HepG2 (cell line): ENCODE measurements around the gene ETV6. TPM values are rescaled to one million over a fixed set of nuclear protein-coding genes. Genes with fewer than 3 reads are reported as not detected.

Experiments
- ATAC-seq: fragments of 200-7000 bp; cut with Tn5 transposase; 3 replicates; pipeline ENCODE4 v1.9.1; 2020; ENCODE audit warnings: mild to moderate bottlenecking, moderate library complexity
- BruUV-seq: library from RNA; stranded (reverse); fragments of 400-500 nt; replicated peaks from 2 replicates; lab custom pipeline; 2021; lab: Mats Ljungman, UMichigan
- CTCF ChIA-PET: fragments of 300-600 bp; formaldehyde crosslinking; extraction: SDS; loops from one replicate; lab custom pipeline; 2021; ENCODE audit warnings: low total read pairs, inconsistent platforms, low intra/inter-chr PET ratio; lab: Yijun Ruan, JAX
- POLR2A ChIA-PET: fragments of 350-600 bp; sonication (Branson Sonifier 250); formaldehyde crosslinking; loops from one replicate; lab custom pipeline; 2020; ENCODE audit warnings: antibody characterized with exemption, inconsistent platforms; lab: Yijun Ruan, JAX
- DNase-seq: peaks from one replicate; pipeline ENCODE4 v3.0.0-alpha.2; 2015; ENCODE audit warnings: low spot score
- FAIRE-seq: peaks from 3 replicates; lab custom pipeline; 2011; peaks lifted over from hg19 to GRCh38; lab: Jason Lieb, UNC
- H2AFZ ChIP-seq: one replicate; pipeline ENCODE4 v1.6.1; 2011; ENCODE audit warnings: low read length, inconsistent platforms
- H3K27ac ChIP-seq: fragments of 300-600 bp; 3 replicates; pipeline ENCODE4 v1.8.0; 2011; ENCODE audit warnings: mixed run types, mild to moderate bottlenecking, mixed read lengths, low read length, inconsistent platforms; ENCODE audit not compliant: insufficient read depth; ENCODE audit errors: extremely low read length
- H3K27me3 ChIP-seq, 2 experiments: fragments of 200-600 bp in 1 of 2; 2 replicates in 1 of 2; 3 replicates in 1 of 2; pipeline versions ENCODE4 v1.6.0 to v1.8.0; 2011; ENCODE audit warnings: low read length in 2 of 2, mild to moderate bottlenecking in 2 of 2, moderate library complexity in 2 of 2, inconsistent platforms in 1 of 2; ENCODE audit not compliant: insufficient read depth in 2 of 2, control insufficient read depth in 1 of 2
- H3K36me3 ChIP-seq, 2 experiments: fragments of 200-600 bp in 1 of 2; replicated peaks in 1 of 2; 2 replicates in 1 of 2; 3 replicates in 1 of 2; pipeline versions ENCODE4 v1.5.1 to v1.8.0; 2011; ENCODE audit warnings: low read length in 2 of 2, inconsistent platforms in 1 of 2; ENCODE audit not compliant: insufficient read depth in 2 of 2, control insufficient read depth in 1 of 2
- H3K4me1 ChIP-seq: 2 replicates; pipeline ENCODE4 v1.5.1; 2012; ENCODE audit warnings: low read length, inconsistent platforms; ENCODE audit not compliant: insufficient read depth
- H3K4me2 ChIP-seq: 2 replicates; pipeline ENCODE4 v1.6.0; 2011; ENCODE audit warnings: low read depth, low read length, inconsistent platforms
- H3K4me3 ChIP-seq, 3 experiments: fragments of 200-600 bp in 1 of 3; sonication (generic), shearing (Covaris generic) in 1 of 3; replicated peaks in 1 of 3; 2 replicates each; pipeline ENCODE4 v1.5.1; 2011 to 2016; ENCODE audit warnings: low read length in 3 of 3, inconsistent platforms in 2 of 3, low read depth in 2 of 3, mild to moderate bottlenecking in 2 of 3, control low read depth in 1 of 3, mixed read lengths in 1 of 3; ENCODE audit not compliant: insufficient read depth in 1 of 3
- H3K79me2 ChIP-seq: one replicate; pipeline ENCODE4 v1.6.1; 2011; ENCODE audit warnings: low read length, inconsistent platforms; ENCODE audit not compliant: insufficient read depth
- H3K9ac ChIP-seq: 2 replicates; pipeline ENCODE4 v1.6.0; 2011; ENCODE audit warnings: mild to moderate bottlenecking, low read depth, low read length, inconsistent platforms; ENCODE audit not compliant: insufficient read depth
- H3K9me3 ChIP-seq: 2 replicates; pipeline ENCODE4 v1.5.1; 2012; ENCODE audit warnings: mild to moderate bottlenecking, low read length
- H4K20me1 ChIP-seq: 2 replicates; pipeline ENCODE4 v1.6.0; 2011; ENCODE audit warnings: inconsistent platforms, mild to moderate bottlenecking, low read length, moderate library complexity; ENCODE audit not compliant: insufficient read depth
- AHR ChIP-seq: IDR thresholded peaks from 2 replicates; pipeline ENCODE4 v1.6.1; 2018; ENCODE audit warnings: missing genetic modification reagents, missing compliant biosample characterization
- GATAD2A ChIP-seq: IDR thresholded peaks from 2 replicates; pipeline ENCODE4 v1.6.1; 2016
- POLR2G ChIP-seq: fragments of 200-400 bp; formaldehyde crosslinking; IDR thresholded peaks from 2 replicates; pipeline ENCODE4 v1.6.1; 2018; ENCODE audit warnings: mild to moderate bottlenecking, low read depth, low read length, moderate library complexity
- SPEN ChIP-seq: sonication (generic); formaldehyde crosslinking; IDR thresholded peaks from 2 replicates; pipeline ENCODE4 v1.5.1; 2020; ENCODE audit warnings: low read depth, mild to moderate bottlenecking, missing genetic modification reagents
- ZFP37 ChIP-seq: sonication (generic); formaldehyde crosslinking; IDR thresholded peaks from 2 replicates; pipeline ENCODE4 v1.4.0; 2020; ENCODE audit warnings: missing genetic modification reagents, borderline replicate concordance
- ZKSCAN5 ChIP-seq: sonication (generic); formaldehyde crosslinking; IDR thresholded peaks from 2 replicates; pipeline ENCODE4 v1.5.1; 2020; ENCODE audit warnings: mild to moderate bottlenecking, missing genetic modification reagents
- ZNF264 ChIP-seq: sonication (generic); formaldehyde crosslinking; IDR thresholded peaks from 2 replicates; pipeline ENCODE4 v1.4.0; 2020; ENCODE audit warnings: missing genetic modification reagents
- ZNF335 ChIP-seq: sonication (generic); formaldehyde crosslinking; IDR thresholded peaks from 2 replicates; pipeline ENCODE4 v1.4.0; 2020; ENCODE audit warnings: missing genetic modification reagents
- ZNF562 ChIP-seq: sonication (generic); formaldehyde crosslinking; IDR thresholded peaks from 2 replicates; pipeline ENCODE4 v1.8.0; 2022; ENCODE audit warnings: missing genetic modification reagents, borderline replicate concordance
- WGBS: methylation state at CpG from one replicate; pipeline ENCODE4 v1.1.6; 2017; ENCODE audit warnings: low lambda C conversion rate; 5-methylcytosine and 5-hydroxymethylcytosine counted together
- in situ Hi-C: cut with HindIII; loops from 2 replicates; pipeline ENCODE4 v1.10.0; 2017; ENCODE audit warnings: low pct_unique_long_range_greater_than_20kb; ENCODE audit not compliant: extremely low pct_ligation_motif_present
- intact Hi-C: fragments of 100-400 bp; cut with micrococcal nuclease; formaldehyde crosslinking; loops from one replicate; pipeline ENCODE4 v1.10.0; 2022; ENCODE audit not compliant: unreplicated experiment
- polyA plus RNA-seq, 8 experiments: library from polyadenylated mRNA; depleted of rRNA in 3 of 8; stranded (reverse) in 7 of 8; unstranded in 1 of 8; fragments of >200 nt; fragmentation: Illumina TruSeq in 4 of 8; extraction: Trizol in 4 of 8; gene quantifications; 2 replicates each; pipeline versions ENCODE4 v1.2.1 to v1.2.3, GENCODE V29; 2011 to 2016; ENCODE audit warnings: low read depth in 4 of 8, missing spikeins in 1 of 8, mixed read lengths in 1 of 8; ENCODE audit not compliant: insufficient read depth in 1 of 8
- total RNA-seq, 5 experiments: library from RNA; depleted of rRNA; stranded (reverse); fragments of >200 nt; fragmentation: Illumina TruSeq; extraction: Trizol; gene quantifications; 2 replicates each; pipeline ENCODE4 v1.2.3, GENCODE V29; 2016; ENCODE audit warnings: low read depth in 1 of 5
- TF ChIP-seq, protein P1 (sequence below): IDR thresholded peaks from 2 replicates; pipeline ENCODE4 v1.6.1; 2016; ENCODE audit warnings: control low read depth
- TF ChIP-seq, protein P2 (sequence below), 2 experiments: IDR thresholded peaks; 2 replicates each; pipeline ENCODE4 v1.6.1; 2011 to 2012; ENCODE audit warnings: low read length in 2 of 2, borderline replicate concordance in 1 of 2, low read depth in 1 of 2, mild to moderate bottlenecking in 1 of 2, moderate library complexity in 1 of 2

ETV6 gene
- total and polyA plus RNA-seq, 2 of the 13 experiments (the other 11 are each of a cell fraction or from before 2014, with no cell fraction given) = 2.2 to 3.0 TPM

DNA sequence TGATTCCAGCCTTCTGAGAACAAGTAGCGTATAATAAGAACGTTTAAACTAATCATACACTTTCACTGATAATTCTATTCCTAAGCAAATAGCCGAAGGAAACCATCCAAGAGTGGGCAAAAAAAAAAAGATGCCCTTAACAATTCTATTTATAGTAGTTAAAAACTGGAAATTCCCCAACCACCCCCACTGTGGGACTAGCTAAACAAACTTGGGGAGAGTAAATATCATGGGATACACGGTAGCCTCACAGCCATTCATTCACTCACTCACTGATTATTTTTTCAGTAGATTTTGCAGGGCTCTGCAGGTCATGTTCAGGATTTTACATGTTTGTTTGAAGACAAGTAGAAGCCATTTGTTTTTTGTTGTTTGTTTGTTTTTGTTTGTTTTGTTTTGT lies 197.0 kb downstream of the ETV6 start:
- Histone ChIP-seq H3K4me2 (no peak overlapping the region), H3K4me3 (no peak overlapping the region), H3K27ac (no peak overlapping the region), H2AFZ (no peak overlapping the region), H3K36me3 (no peaks in the 10 kb centered on the region; a peak in 1 of 5 replicates), H4K20me1 (no peaks in the 10 kb centered on the region), H3K79me2 (no peaks in the 10 kb centered on the region), H3K9ac (no peak overlapping the region), H3K4me1 (peaks cover 26% of the 10 kb centered on the region), H3K27me3 (no peaks in the 10 kb centered on the region), H3K9me3 (no peaks in the 10 kb centered on the region)
- no peak for TF ChIP-seq ZNF562
- ATAC-seq (no peak), FAIRE-seq (no peak), DNase-seq (no peak)
- POLR2A ChIA-PET = no interaction called here
- in situ Hi-C loops (no loop called here), intact Hi-C loops (no loop called here)
- CTCF ChIA-PET = no interaction called here
- WGBS = 77% methylated on average over 4 of the region's 4 CpGs
- BruUV-seq = no TSS peak

DNA sequence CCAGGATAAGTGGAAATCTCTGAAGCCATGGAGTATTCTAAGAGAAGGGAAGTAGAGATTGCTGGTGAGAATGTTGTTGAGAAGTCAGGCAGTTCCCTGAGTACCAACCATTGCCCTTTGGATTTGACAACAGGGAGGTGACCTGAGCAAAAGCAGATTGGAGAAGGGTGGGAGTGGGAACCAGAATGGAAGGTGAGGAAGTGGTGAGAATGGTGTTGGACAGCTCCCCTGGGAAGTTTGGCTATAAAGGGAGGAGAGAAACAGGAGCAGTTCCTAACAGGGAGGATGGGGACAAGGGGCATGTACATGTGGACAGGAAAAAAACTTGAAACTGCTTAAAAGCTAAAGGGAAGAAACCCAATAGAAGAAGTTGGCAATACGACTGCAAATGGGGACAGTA lies 198.1 kb downstream of the ETV6 start:
- H2AFZ ChIP-seq = no peak overlapping the region
- ChIA-PET POLR2A (no interaction called here), CTCF (no interaction called here)
- no peaks in the 10 kb centered on the region for H4K20me1 ChIP-seq
- no peaks in the 10 kb centered on the region for H3K27me3 ChIP-seq
- DNase-seq (no peak), ATAC-seq (no peak), FAIRE-seq (no peak)
- WGBS = 87% methylated on average over 1 of the region's 1 CpG
- no peak overlapping the region for H3K4me3 ChIP-seq
- in situ Hi-C loops (no loop called here), intact Hi-C loops (no loop called here)
- H3K4me2 ChIP-seq = no peak overlapping the region
- H3K79me2 ChIP-seq = no peaks in the 10 kb centered on the region
- no TSS peak for BruUV-seq
- H3K4me1 ChIP-seq = peaks cover 20% of the 10 kb centered on the region
- no peak overlapping the region for H3K9ac ChIP-seq
- H3K27ac ChIP-seq = no peak overlapping the region
- H3K9me3 ChIP-seq = no peaks in the 10 kb centered on the region
- no peaks in the 10 kb centered on the region for H3K36me3 ChIP-seq
- no peak for TF ChIP-seq ZNF335 (CRISPR knock-in tag)
- TF ChIP-seq, protein P1, sequence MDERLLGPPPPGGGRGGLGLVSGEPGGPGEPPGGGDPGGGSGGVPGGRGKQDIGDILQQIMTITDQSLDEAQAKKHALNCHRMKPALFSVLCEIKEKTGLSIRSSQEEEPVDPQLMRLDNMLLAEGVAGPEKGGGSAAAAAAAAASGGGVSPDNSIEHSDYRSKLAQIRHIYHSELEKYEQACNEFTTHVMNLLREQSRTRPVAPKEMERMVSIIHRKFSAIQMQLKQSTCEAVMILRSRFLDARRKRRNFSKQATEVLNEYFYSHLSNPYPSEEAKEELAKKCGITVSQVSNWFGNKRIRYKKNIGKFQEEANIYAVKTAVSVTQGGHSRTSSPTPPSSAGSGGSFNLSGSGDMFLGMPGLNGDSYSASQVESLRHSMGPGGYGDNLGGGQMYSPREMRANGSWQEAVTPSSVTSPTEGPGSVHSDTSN (CRISPR knock-in tag) = no peak
- 0 out of 2 replicates have a peak, but pooled peaks have one; percentile 45 for TF ChIP-seq ZNF264 (CRISPR knock-in tag)
- no peak for TF ChIP-seq ZFP37
- TF ChIP-seq, protein P2, sequence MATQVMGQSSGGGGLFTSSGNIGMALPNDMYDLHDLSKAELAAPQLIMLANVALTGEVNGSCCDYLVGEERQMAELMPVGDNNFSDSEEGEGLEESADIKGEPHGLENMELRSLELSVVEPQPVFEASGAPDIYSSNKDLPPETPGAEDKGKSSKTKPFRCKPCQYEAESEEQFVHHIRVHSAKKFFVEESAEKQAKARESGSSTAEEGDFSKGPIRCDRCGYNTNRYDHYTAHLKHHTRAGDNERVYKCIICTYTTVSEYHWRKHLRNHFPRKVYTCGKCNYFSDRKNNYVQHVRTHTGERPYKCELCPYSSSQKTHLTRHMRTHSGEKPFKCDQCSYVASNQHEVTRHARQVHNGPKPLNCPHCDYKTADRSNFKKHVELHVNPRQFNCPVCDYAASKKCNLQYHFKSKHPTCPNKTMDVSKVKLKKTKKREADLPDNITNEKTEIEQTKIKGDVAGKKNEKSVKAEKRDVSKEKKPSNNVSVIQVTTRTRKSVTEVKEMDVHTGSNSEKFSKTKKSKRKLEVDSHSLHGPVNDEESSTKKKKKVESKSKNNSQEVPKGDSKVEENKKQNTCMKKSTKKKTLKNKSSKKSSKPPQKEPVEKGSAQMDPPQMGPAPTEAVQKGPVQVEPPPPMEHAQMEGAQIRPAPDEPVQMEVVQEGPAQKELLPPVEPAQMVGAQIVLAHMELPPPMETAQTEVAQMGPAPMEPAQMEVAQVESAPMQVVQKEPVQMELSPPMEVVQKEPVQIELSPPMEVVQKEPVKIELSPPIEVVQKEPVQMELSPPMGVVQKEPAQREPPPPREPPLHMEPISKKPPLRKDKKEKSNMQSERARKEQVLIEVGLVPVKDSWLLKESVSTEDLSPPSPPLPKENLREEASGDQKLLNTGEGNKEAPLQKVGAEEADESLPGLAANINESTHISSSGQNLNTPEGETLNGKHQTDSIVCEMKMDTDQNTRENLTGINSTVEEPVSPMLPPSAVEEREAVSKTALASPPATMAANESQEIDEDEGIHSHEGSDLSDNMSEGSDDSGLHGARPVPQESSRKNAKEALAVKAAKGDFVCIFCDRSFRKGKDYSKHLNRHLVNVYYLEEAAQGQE (IDR thresholded peaks at IDR 0.05; ENCODE audit: borderline replicate concordance in 1 of 2, low read depth in 1 of 2, low read length in 2 of 2) = peak in 1 of 2 experiments; percentile 82
- TF ChIP-seq GATAD2A = no peak
- TF ChIP-seq ZKSCAN5 (CRISPR knock-in tag) = no peak
- no peak for TF ChIP-seq POLR2G
- TF ChIP-seq AHR (CRISPR knock-in tag) = no peak
- TF ChIP-seq SPEN (CRISPR knock-in tag) = no peak
